Mesendoderm (in vitro differentiated cells): Measurements from ENCODE around the gene PSD2.

Experiments used
- DNase-seq: peaks from one replicate; pipeline ENCODE4 v3.0.0; 2013
- H2AK5ac ChIP-seq: 2 replicates; pipeline ENCODE4 v1.6.1; 2013; ENCODE audit warnings: low read length, inconsistent platforms
- H2BK120ac ChIP-seq: 2 replicates; pipeline ENCODE4 v1.6.1; 2013; ENCODE audit warnings: low read depth, mild to moderate bottlenecking, low read length, moderate library complexity, mixed read lengths
- H2BK15ac ChIP-seq: replicated peaks from 2 replicates; pipeline ENCODE4 v1.6.1; 2013; ENCODE audit warnings: low read depth, mild to moderate bottlenecking, moderate library complexity
- H2BK5ac ChIP-seq: 2 replicates; pipeline ENCODE4 v1.6.1; 2013; ENCODE audit warnings: low read length, inconsistent platforms
- H3K18ac ChIP-seq: 2 replicates; pipeline ENCODE4 v1.6.1; 2013; ENCODE audit warnings: mild to moderate bottlenecking, low read length, mixed read lengths
- H3K23ac ChIP-seq: one replicate; pipeline ENCODE4 v1.6.1; 2013; ENCODE audit warnings: low read length
- H3K27ac ChIP-seq: 2 replicates; pipeline ENCODE4 v1.5.1; 2013; ENCODE audit warnings: low read depth, mild to moderate bottlenecking, inconsistent platforms, low read length, moderate library complexity
- H3K27me3 ChIP-seq: 2 replicates; pipeline ENCODE4 v1.6.1; 2013; ENCODE audit warnings: low read length, control low read depth, mild to moderate bottlenecking, inconsistent platforms; ENCODE audit not compliant: insufficient read depth, poor library complexity
- H3K36me3 ChIP-seq: 2 replicates; pipeline ENCODE4 v1.6.1; 2013; ENCODE audit warnings: low read length, inconsistent platforms; ENCODE audit not compliant: control insufficient read depth, insufficient read depth
- H3K4ac ChIP-seq: one replicate; pipeline ENCODE4 v1.6.1; 2013; ENCODE audit warnings: low read depth, mild to moderate bottlenecking, low read length, moderate library complexity
- H3K4me1 ChIP-seq: 2 replicates; pipeline ENCODE4 v1.6.1; 2013; ENCODE audit warnings: low read depth, low read length, inconsistent platforms; ENCODE audit not compliant: control insufficient read depth
- H3K4me2 ChIP-seq: 2 replicates; pipeline ENCODE4 v1.6.1; 2013; ENCODE audit warnings: low read length
- H3K4me3 ChIP-seq: 2 replicates; pipeline ENCODE4 v1.5.1; 2013; ENCODE audit warnings: mild to moderate bottlenecking, low read length
- H3K56ac ChIP-seq: one replicate; pipeline ENCODE4 v1.6.1; 2013; ENCODE audit warnings: low read length
- H3K79me1 ChIP-seq: 2 replicates; pipeline ENCODE4 v1.6.1; 2013; ENCODE audit warnings: low read length, inconsistent platforms
- H3K79me2 ChIP-seq: 2 replicates; pipeline ENCODE4 v1.6.1; 2013; ENCODE audit warnings: mild to moderate bottlenecking, low read length; ENCODE audit not compliant: control insufficient read depth, insufficient read depth
- H3K9ac ChIP-seq: 2 replicates; pipeline ENCODE4 v1.6.1; 2013; ENCODE audit warnings: low read length, inconsistent platforms
- H4K5ac ChIP-seq: one replicate; pipeline ENCODE4 v1.6.1; 2013; ENCODE audit warnings: low read length
- H4K8ac ChIP-seq: one replicate; pipeline ENCODE4 v1.6.1; 2013; ENCODE audit warnings: low read depth, mild to moderate bottlenecking, control low read depth, low read length, moderate library complexity
- WGBS: extraction: QIAGEN DNeasy Blood & Tissue Kit; methylation state at CpG from one replicate; pipeline ENCODE4 v1.1.7; 2013; ENCODE audit warnings: low lambda C conversion rate, missing lambda C conversion rate; ENCODE audit not compliant: insufficient coverage; ENCODE audit errors: extremely low coverage; 5-methylcytosine and 5-hydroxymethylcytosine counted together

Gene PSD2

DNA sequence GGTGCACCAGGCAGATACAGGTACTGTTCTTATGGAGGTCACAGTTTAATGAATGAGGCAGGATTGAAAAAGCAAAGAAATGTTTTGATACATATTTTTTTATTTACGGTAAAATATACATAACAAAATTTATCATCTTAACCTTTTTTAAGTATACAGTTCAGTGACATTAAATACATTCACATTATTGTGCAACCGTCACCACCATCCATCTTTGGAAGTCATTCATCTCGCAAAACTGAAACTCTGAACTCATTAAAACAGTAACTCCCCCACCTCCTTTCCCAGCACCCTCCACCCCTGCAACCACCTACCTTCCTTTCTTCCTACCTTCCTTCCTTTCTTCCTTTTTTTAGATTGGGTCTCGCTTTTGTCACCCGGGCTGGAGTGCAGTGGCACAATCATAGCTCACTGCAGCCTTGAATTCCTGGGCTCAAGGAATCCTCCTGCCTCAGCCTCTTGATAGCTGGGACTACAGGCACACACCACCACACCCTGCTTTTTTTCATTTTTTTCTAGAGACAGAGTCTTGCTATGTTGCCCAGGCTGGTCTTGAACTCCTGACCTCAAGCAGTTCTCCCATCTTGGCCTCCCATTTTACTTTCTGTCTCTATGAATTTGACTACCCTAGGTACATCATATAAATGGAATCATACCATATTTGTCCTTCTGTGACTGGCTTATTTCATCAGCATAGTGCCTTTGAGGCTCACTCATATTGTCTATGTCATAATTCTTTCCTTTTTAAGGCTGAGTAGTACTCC, 22.5 kb upstream of the PSD2 start:
- WGBS: no CpG with 5 or more reads among the region's 5 CpGs
- Histone ChIP-seq H2BK120ac (no peak overlapping the region), H3K36me3 (no peaks in the 10 kb centered on the region), H4K8ac (no peak overlapping the region), H3K79me2 (no peaks in the 10 kb centered on the region), H3K9ac (no peak overlapping the region), H4K5ac (no peak overlapping the region), H3K4me2 (no peak overlapping the region), H3K27me3 (no peaks in the 10 kb centered on the region), H3K4me1 (no peaks in the 10 kb centered on the region), H2AK5ac (no peak overlapping the region), H3K4me3 (no peak overlapping the region), H3K4ac (no peak overlapping the region), H2BK15ac (no peak overlapping the region), H3K18ac (no peak overlapping the region), H3K27ac (no peak overlapping the region), H3K56ac (no peak overlapping the region), H3K79me1 (no peaks in the 10 kb centered on the region), H2BK5ac (no peak overlapping the region), H3K23ac (no peak overlapping the region)
- no peak for DNase-seq

GRCh38 chr5:139774980-139775661, 20.5 kb upstream of the PSD2 start:
- Histone ChIP-seq H3K4ac (no peak overlapping the region), H3K18ac (no peak overlapping the region), H4K5ac (no peak overlapping the region), H3K27me3 (no peaks in the 10 kb centered on the region), H3K4me2 (no peak overlapping the region), H3K56ac (peak overlapping the region; percentile 19), H3K23ac (no peak overlapping the region), H3K36me3 (no peaks in the 10 kb centered on the region), H3K9ac (peak overlapping the region; percentile 19), H3K27ac (no peak overlapping the region), H3K4me1 (no peaks in the 10 kb centered on the region), H3K4me3 (no peak overlapping the region), H2AK5ac (no peak overlapping the region), H2BK5ac (no peak overlapping the region), H3K79me2 (no peaks in the 10 kb centered on the region), H3K79me1 (no peaks in the 10 kb centered on the region), H2BK15ac (no peak overlapping the region), H4K8ac (no peak overlapping the region), H2BK120ac (no peak overlapping the region)
- peak; percentile 91 for DNase-seq
- no CpG with 5 or more reads among the region's 32 CpGs for WGBS

GRCh38 chr5:139775872-139776271, 19.7 kb upstream of the PSD2 start:
- Histone ChIP-seq H3K9ac (no peak overlapping the region), H3K27ac (no peak overlapping the region), H3K4me1 (no peaks in the 10 kb centered on the region), H3K18ac (no peak overlapping the region), H3K4me3 (no peak overlapping the region), H3K23ac (no peak overlapping the region), H4K8ac (no peak overlapping the region), H4K5ac (no peak overlapping the region), H2BK5ac (no peak overlapping the region), H2BK15ac (no peak overlapping the region), H3K56ac (no peak overlapping the region), H2AK5ac (no peak overlapping the region), H3K27me3 (no peaks in the 10 kb centered on the region), H3K79me2 (no peaks in the 10 kb centered on the region), H3K79me1 (no peaks in the 10 kb centered on the region), H3K4ac (no peak overlapping the region), H2BK120ac (no peak overlapping the region), H3K36me3 (no peaks in the 10 kb centered on the region), H3K4me2 (no peak overlapping the region)
- no CpG with 5 or more reads among the region's 7 CpGs for WGBS
- no peak for DNase-seq

DNA sequence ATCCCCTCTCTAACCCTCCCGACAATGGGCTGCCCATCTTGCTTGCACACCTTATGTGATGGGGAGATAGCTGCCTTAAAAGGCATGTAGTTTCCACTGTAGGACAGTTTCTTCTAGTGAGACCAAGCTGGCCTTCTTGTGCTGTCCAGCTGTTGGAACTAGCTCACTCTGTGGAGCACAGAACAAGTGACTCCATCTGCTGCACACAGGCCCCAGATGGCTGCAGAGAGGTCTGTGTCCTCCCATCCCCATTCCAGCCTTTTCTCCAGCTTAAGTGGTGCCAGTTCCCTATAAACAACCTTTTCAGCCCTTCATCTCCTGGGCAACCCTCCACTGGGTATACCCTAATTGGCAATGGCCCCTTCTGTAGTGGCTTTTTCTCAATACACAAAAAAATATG, 18.7 kb upstream of the PSD2 start:
- Histone ChIP-seq H3K4me2 (no peak overlapping the region), H2AK5ac (no peak overlapping the region), H4K5ac (no peak overlapping the region), H3K4ac (no peak overlapping the region), H3K4me1 (no peaks in the 10 kb centered on the region), H2BK5ac (no peak overlapping the region), H4K8ac (no peak overlapping the region), H3K23ac (no peak overlapping the region), H3K79me2 (no peaks in the 10 kb centered on the region), H2BK120ac (no peak overlapping the region), H3K27ac (no peak overlapping the region), H3K9ac (no peak overlapping the region), H3K56ac (no peak overlapping the region), H2BK15ac (no peak overlapping the region), H3K79me1 (no peaks in the 10 kb centered on the region), H3K18ac (no peak overlapping the region), H3K36me3 (no peaks in the 10 kb centered on the region), H3K4me3 (no peak overlapping the region), H3K27me3 (no peaks in the 10 kb centered on the region)
- WGBS: no CpG with 5 or more reads among the region's 1 CpG
- no peak for DNase-seq

DNA sequence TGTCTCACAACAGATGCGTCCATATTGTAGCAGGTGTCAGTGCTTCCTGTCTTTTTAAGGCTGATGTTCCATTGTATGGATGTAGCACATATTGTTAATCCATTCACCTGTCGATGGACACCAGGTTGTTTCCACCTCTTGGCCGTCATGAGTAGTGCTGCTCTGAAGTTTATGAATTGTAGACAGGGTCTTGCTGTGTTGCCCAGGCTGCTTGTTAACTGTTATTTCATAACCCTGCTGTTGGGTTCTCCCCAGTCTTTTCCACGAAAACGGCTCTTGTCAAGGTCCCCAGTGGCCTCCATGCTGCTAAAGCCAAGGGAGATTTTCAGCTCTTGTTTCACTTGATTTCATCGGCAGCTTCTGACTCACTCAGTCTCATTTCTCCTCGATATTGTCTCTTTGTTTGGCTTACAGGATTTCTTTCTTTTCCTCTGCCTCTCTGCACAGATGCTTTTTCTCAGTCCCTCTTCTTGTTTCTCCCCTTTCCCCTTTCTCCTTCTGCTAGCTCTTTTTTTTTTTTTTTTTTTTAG, 12.1 kb upstream of the PSD2 start:
- peaks cover 2% of the 10 kb centered on the region for H3K27me3 ChIP-seq
- no peak overlapping the region for H3K27ac ChIP-seq
- no CpG with 5 or more reads among the region's 7 CpGs for WGBS

More for the DNA sequence above, 12.1 kb upstream of the PSD2 start:
- Histone ChIP-seq H3K18ac (no peak overlapping the region), H4K8ac (no peak overlapping the region), H3K9ac (no peak overlapping the region), H3K4me2 (no peak overlapping the region), H3K79me1 (no peaks in the 10 kb centered on the region), H3K4me3 (no peak overlapping the region), H2AK5ac (no peak overlapping the region), H3K79me2 (no peaks in the 10 kb centered on the region), H2BK120ac (no peak overlapping the region), H4K5ac (no peak overlapping the region), H2BK5ac (no peak overlapping the region), H3K23ac (no peak overlapping the region), H2BK15ac (no peak overlapping the region), H3K36me3 (no peaks in the 10 kb centered on the region), H3K4me1 (no peaks in the 10 kb centered on the region), H3K56ac (no peak overlapping the region), H3K4ac (no peak overlapping the region)
- no peak for DNase-seq
